ENCODE data around the gene HIGD1A. TPM values are rescaled to one million over a fixed set of nuclear protein-coding genes. Genes with fewer than 3 reads are reported as not detected.

The HIGD1A gene
- total RNA-seq, 1 experiment from 2014 or later = 112 TPM

GRCh38 chr3:42822828-42823227 lies 18.5 kb upstream of the HIGD1A start:
- Histone ChIP-seq H3K36me3 (ENCODE audit: control insufficient read depth, insufficient read depth, low read length) (no peaks in the 10 kb centered on the region), H3K4me1 (peaks cover 20% of the 10 kb centered on the region), H3K9me3 (no peaks in the 10 kb centered on the region), H3K27me3 (replicated peaks; ENCODE audit: control insufficient read depth, insufficient read depth, low read length) (no peaks in the 10 kb centered on the region), H3K4me3 (ENCODE audit: low read depth, low read length) (no peak overlapping the region)
- Mint-ChIP-seq H3K4me3 (ENCODE audit: unreplicated experiment) (no peak overlapping the region), H3K9me3 (ENCODE audit: unreplicated experiment) (no peaks in the 10 kb centered on the region), H3K36me3 (ENCODE audit: insufficient read depth, unreplicated experiment) (no peaks in the 10 kb centered on the region), H3K27ac (ENCODE audit: unreplicated experiment) (no peak overlapping the region), H3K4me1 (ENCODE audit: low read depth, unreplicated experiment) (peaks cover 35% of the 10 kb centered on the region), H3K27me3 (ENCODE audit: insufficient read depth, unreplicated experiment) (no peaks in the 10 kb centered on the region)
- intact Hi-C loops (cut with micrococcal nuclease; ENCODE audit: unreplicated experiment) = no loop called here
- no TSS peak for BruUV-seq (replicated peaks)
- ChIA-PET CTCF (no interaction called here), POLR2A (no interaction called here)
- no peak for TF ChIP-seq CTCF (IDR thresholded peaks at IDR 0.05; ENCODE audit: insufficient read depth in 1 of 2, low read depth in 1 of 2, low read length in 1 of 2, severe bottlenecking in 1 of 2, unreplicated experiment in 1 of 2)
- no peak for DNase-seq

DNA sequence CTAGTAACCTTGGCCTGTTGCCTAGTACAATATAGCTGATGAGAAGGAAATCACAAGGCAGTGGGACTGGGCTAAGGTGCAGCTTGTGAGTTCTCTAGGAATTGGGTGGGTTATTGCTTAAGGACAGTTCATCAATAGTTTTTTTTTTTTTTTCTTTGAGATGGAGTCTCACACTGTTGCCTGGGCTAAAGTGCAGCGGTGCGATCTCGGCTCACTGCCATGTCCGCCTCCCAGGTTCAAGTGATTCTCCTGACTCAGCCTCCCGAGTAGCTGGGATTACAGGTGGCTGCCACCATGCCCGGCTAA lies 16.4 kb upstream of the HIGD1A start:
- Histone ChIP-seq H3K27me3 (replicated peaks; ENCODE audit: control insufficient read depth, insufficient read depth, low read length) (no peaks in the 10 kb centered on the region), H3K9me3 (no peaks in the 10 kb centered on the region), H3K36me3 (ENCODE audit: control insufficient read depth, insufficient read depth, low read length) (no peaks in the 10 kb centered on the region), H3K4me3 (ENCODE audit: low read depth, low read length) (no peak overlapping the region), H3K4me1 (peaks cover 11% of the 10 kb centered on the region; the same call in 1 of the 2 replicates)
- Mint-ChIP-seq H3K9me3 (ENCODE audit: unreplicated experiment) (no peaks in the 10 kb centered on the region), H3K36me3 (ENCODE audit: insufficient read depth, unreplicated experiment) (no peaks in the 10 kb centered on the region), H3K27ac (ENCODE audit: unreplicated experiment) (no peak overlapping the region), H3K4me1 (ENCODE audit: low read depth, unreplicated experiment) (peaks cover 14% of the 10 kb centered on the region), H3K4me3 (ENCODE audit: unreplicated experiment) (no peak overlapping the region), H3K27me3 (ENCODE audit: insufficient read depth, unreplicated experiment) (no peaks in the 10 kb centered on the region)
- BruUV-seq (replicated peaks) = no TSS peak
- POLR2A ChIA-PET = interaction anchor here (0.7 kb wide), 1 partner anchor 8 kb away, joined by 4 read pairs; no protein-coding TSS in a partner anchor
- intact Hi-C loops (cut with micrococcal nuclease; ENCODE audit: unreplicated experiment) = no loop called here
- no peak for TF ChIP-seq CTCF (IDR thresholded peaks at IDR 0.05; ENCODE audit: insufficient read depth in 1 of 2, low read depth in 1 of 2, low read length in 1 of 2, severe bottlenecking in 1 of 2, unreplicated experiment in 1 of 2)
- no peak for DNase-seq
- CTCF ChIA-PET = no interaction called here

DNA sequence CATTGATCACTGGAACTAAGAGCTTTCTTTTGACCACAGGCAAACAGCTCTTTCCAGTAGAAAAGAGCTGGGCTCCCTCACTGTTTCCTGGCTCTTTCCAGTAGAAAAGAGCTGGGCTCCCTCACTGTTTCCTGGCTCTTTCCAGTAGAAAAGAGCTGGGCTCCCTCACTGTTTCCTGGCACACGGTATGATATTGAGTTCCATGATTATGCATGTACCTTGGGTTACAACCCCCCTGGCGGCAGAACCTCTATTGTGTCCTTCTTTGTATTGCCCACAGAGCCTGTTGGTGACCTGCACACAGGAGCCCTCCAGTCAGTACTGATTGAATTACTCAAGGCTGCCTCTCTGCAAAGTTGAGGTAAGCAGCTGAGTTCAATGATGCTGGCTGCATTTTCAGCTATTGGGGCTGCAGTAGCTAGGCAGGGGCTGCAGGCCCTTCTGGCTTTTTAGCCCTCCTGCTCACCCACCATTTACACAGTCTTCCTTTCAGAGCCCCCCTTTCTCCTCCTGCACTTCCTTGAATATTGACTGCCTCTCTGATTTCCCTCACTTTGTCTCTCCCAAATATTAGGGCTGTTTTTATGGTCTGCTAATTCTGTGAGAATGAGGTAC lies 15.2 kb upstream of the HIGD1A start:
- ChIA-PET CTCF (no interaction called here), POLR2A (no interaction called here)
- Mint-ChIP-seq H3K36me3 (ENCODE audit: insufficient read depth, unreplicated experiment) (no peaks in the 10 kb centered on the region), H3K4me3 (ENCODE audit: unreplicated experiment) (no peak overlapping the region), H3K4me1 (ENCODE audit: low read depth, unreplicated experiment) (peaks cover 18% of the 10 kb centered on the region), H3K9me3 (ENCODE audit: unreplicated experiment) (no peaks in the 10 kb centered on the region), H3K27me3 (ENCODE audit: insufficient read depth, unreplicated experiment) (no peaks in the 10 kb centered on the region), H3K27ac (ENCODE audit: unreplicated experiment) (no peak overlapping the region)
- peaks cover 13% of the 10 kb centered on the region; the same call in 1 of the 2 replicates for H3K4me1 ChIP-seq
- no peak overlapping the region for H3K4me3 ChIP-seq (ENCODE audit: low read depth, low read length)
- intact Hi-C loops (cut with micrococcal nuclease; ENCODE audit: unreplicated experiment) = no loop called here
- no peak for TF ChIP-seq CTCF (IDR thresholded peaks at IDR 0.05; ENCODE audit: insufficient read depth in 1 of 2, low read depth in 1 of 2, low read length in 1 of 2, severe bottlenecking in 1 of 2, unreplicated experiment in 1 of 2)
- no peak for DNase-seq
- H3K36me3 ChIP-seq (ENCODE audit: control insufficient read depth, insufficient read depth, low read length) = no peaks in the 10 kb centered on the region
- no peaks in the 10 kb centered on the region for H3K9me3 ChIP-seq
- no TSS peak for BruUV-seq (replicated peaks)
- no peaks in the 10 kb centered on the region for H3K27me3 ChIP-seq (replicated peaks; ENCODE audit: control insufficient read depth, insufficient read depth, low read length)

All from Caco-2 (cell line).